ENCODE data around the gene GABRD.

The GABRD gene

GRCh38 chr1:2001773-2002411 is 17.3 kb upstream of the GABRD start:
- TF ChIP-seq POLR2AphosphoS5 (IDR thresholded peaks at IDR 0.05; ENCODE audit: low read depth, low read length) (no peak), SIN3A (IDR thresholded peaks at IDR 0.05; ENCODE audit: borderline replicate concordance, insufficient read depth, low read length) (no peak), TAF1 (IDR thresholded peaks at IDR 0.05; ENCODE audit: borderline replicate concordance, insufficient read depth, low read length) (no peak), REST (IDR thresholded peaks at IDR 0.05; ENCODE audit: insufficient read depth in 1 of 2, low read depth in 2 of 2, low read length in 2 of 2) (no peak), FOXP2 (optimal IDR thresholded peaks at IDR 0.05; ENCODE audit: borderline replicate concordance, extremely low read depth, extremely low read length, insufficient read depth) (no peak)

GRCh38 chr1:2003541-2004131 is 15.5 kb upstream of the GABRD start, which contains the start of gene CFAP74:
Gene CFAP74, minus strand, starts transcription at chr1:2003786. Its CDS starts 12,830 bp downstream, at chr1:1990956.
- TF ChIP-seq REST (IDR thresholded peaks at IDR 0.05; ENCODE audit: insufficient read depth in 1 of 2, low read depth in 2 of 2, low read length in 2 of 2) (no peak), SIN3A (IDR thresholded peaks at IDR 0.05; ENCODE audit: borderline replicate concordance, insufficient read depth, low read length) (no peak), TAF1 (IDR thresholded peaks at IDR 0.05; ENCODE audit: borderline replicate concordance, insufficient read depth, low read length) (no peak), POLR2AphosphoS5 (IDR thresholded peaks at IDR 0.05; ENCODE audit: low read depth, low read length) (no peak), FOXP2 (optimal IDR thresholded peaks at IDR 0.05; ENCODE audit: borderline replicate concordance, extremely low read depth, extremely low read length, insufficient read depth) (no peak)

GRCh38 chr1:2004856-2005255 is 14.3 kb upstream of the GABRD start:
- TF ChIP-seq TAF1 (IDR thresholded peaks at IDR 0.05; ENCODE audit: borderline replicate concordance, insufficient read depth, low read length), result no peak
- no peak for TF ChIP-seq SIN3A (IDR thresholded peaks at IDR 0.05; ENCODE audit: borderline replicate concordance, insufficient read depth, low read length)
- no peak for TF ChIP-seq FOXP2 (optimal IDR thresholded peaks at IDR 0.05; ENCODE audit: borderline replicate concordance, extremely low read depth, extremely low read length, insufficient read depth)
- TF ChIP-seq REST (IDR thresholded peaks at IDR 0.05; ENCODE audit: insufficient read depth in 1 of 2, low read depth in 2 of 2, low read length in 2 of 2), result no peak
- no peak for TF ChIP-seq POLR2AphosphoS5 (IDR thresholded peaks at IDR 0.05; ENCODE audit: low read depth, low read length)

- TF ChIP-seq REST (IDR thresholded peaks at IDR 0.05; ENCODE audit: insufficient read depth in 1 of 2, low read depth in 2 of 2, low read length in 2 of 2), result no peak
- TF ChIP-seq FOXP2 (optimal IDR thresholded peaks at IDR 0.05; ENCODE audit: borderline replicate concordance, extremely low read depth, extremely low read length, insufficient read depth), result no peak
- TF ChIP-seq POLR2AphosphoS5 (IDR thresholded peaks at IDR 0.05; ENCODE audit: low read depth, low read length), result no peak
- TF ChIP-seq TAF1 (IDR thresholded peaks at IDR 0.05; ENCODE audit: borderline replicate concordance, insufficient read depth, low read length), result no peak
- no peak for TF ChIP-seq SIN3A (IDR thresholded peaks at IDR 0.05; ENCODE audit: borderline replicate concordance, insufficient read depth, low read length)
Measured at GRCh38 chr1:2009101-2010053, 9.8 kb upstream of the GABRD start.

Data from PFSK-1 (cell line).